A549 (cell line): ENCODE results near the gene ADK. TPM values are rescaled to one million over a fixed set of nuclear protein-coding genes. Genes with fewer than 3 reads are reported as not detected.

ENCODE experiments used
- ATAC-seq, 2 experiments: fragments of 200-7000 bp in 1 of 2; fragments of >200 bp in 1 of 2; cut with Nextera tagmentation in 1 of 2; cut with Tn5 transposase in 1 of 2; 3 replicates each; pipeline versions ENCODE4 v1.8.0 to v1.9.1; 2018 to 2020; ENCODE audit warnings: mild to moderate bottlenecking in 1 of 2, moderate library complexity in 1 of 2
- CTCF ChIA-PET: fragments of 300-600 bp; sonication (Branson Sonifier 250); formaldehyde crosslinking; extraction: SDS; loops from one replicate; lab custom pipeline; 2021; ENCODE audit warnings: antibody characterized with exemption, inconsistent platforms; lab: Yijun Ruan, JAX
- POLR2A ChIA-PET: fragments of 350-600 bp; formaldehyde crosslinking; extraction: SDS; loops from one replicate; lab custom pipeline; 2021; ENCODE audit warnings: antibody characterized with exemption, inconsistent platforms; lab: Yijun Ruan, JAX
- DNase-seq, 2 experiments: peaks; one replicate each; pipeline versions ENCODE4 v3.0.0 to v3.0.0-alpha.2; 2011 to 2016; ENCODE audit warnings: low read depth in 1 of 2, low spot score in 1 of 2
- FAIRE-seq: peaks from 2 replicates; lab custom pipeline; 2011; peaks lifted over from hg19 to GRCh38; lab: Jason Lieb, UNC
- H3K27ac ChIP-seq, 2 experiments: fragments of >200 bp; sonication (Bioruptor Twin); formaldehyde crosslinking; 3 replicates each; pipeline ENCODE4 v1.5.1; 2016 to 2017
- H3K4me1 ChIP-seq: fragments of >200 bp; sonication (Bioruptor Twin); formaldehyde crosslinking; 3 replicates; pipeline ENCODE4 v1.6.1; 2016
- H3K4me2 ChIP-seq: fragments of >200 bp; sonication (Bioruptor Twin); formaldehyde crosslinking; 3 replicates; pipeline ENCODE4 v1.6.1; 2016
- H3K4me3 ChIP-seq: fragments of >200 bp; sonication (Bioruptor Twin); formaldehyde crosslinking; 3 replicates; pipeline ENCODE4 v1.5.1; 2016
- H3K9me3 ChIP-seq: fragments of >200 bp; sonication (Bioruptor Twin); formaldehyde crosslinking; 3 replicates; pipeline ENCODE4 v1.6.1; 2016
- CEBPB ChIP-seq, 2 experiments: fragments of >200 bp in 1 of 2; sonication (Bioruptor Twin) in 1 of 2; formaldehyde crosslinking in 1 of 2; IDR thresholded peaks; 2 replicates each; pipeline ENCODE4 v1.6.1; 2012 to 2016
- CHD2 ChIP-seq: fragments of 150-350 bp; IDR thresholded peaks from 2 replicates; pipeline ENCODE4 v1.6.1; 2014; ENCODE audit warnings: low read length; ENCODE audit not compliant: partially characterized antibody
- CHD4 ChIP-seq: fragments of 200-600 bp; sonication (generic); IDR thresholded peaks from 2 replicates; pipeline ENCODE4 v1.6.1; 2016; ENCODE audit warnings: antibody characterized with exemption, mild to moderate bottlenecking, borderline replicate concordance
- ESRRA ChIP-seq: fragments of 150-350 bp; IDR thresholded peaks from 2 replicates; pipeline ENCODE4 v1.6.1; 2014; ENCODE audit warnings: mild to moderate bottlenecking, low read length, borderline replicate concordance
- FOXS1 ChIP-seq: fragments of 250-450 bp; sonication (Bioruptor Pico); IDR thresholded peaks from 2 replicates; pipeline ENCODE4 v1.5.0; 2020; ENCODE audit warnings: mild to moderate bottlenecking, moderate library complexity
- HDAC2 ChIP-seq: fragments of 200-600 bp; sonication (generic); IDR thresholded peaks from 2 replicates; pipeline ENCODE4 v1.6.1; 2016
- HOXB13 ChIP-seq: fragments of 250-450 bp; sonication (Bioruptor Pico); IDR thresholded peaks from 2 replicates; pipeline ENCODE4 v1.5.0; 2020; ENCODE audit warnings: low read depth, mild to moderate bottlenecking, moderate library complexity
- JUNB ChIP-seq: fragments of >200 bp; sonication (Bioruptor Twin); formaldehyde crosslinking; IDR thresholded peaks from 2 replicates; pipeline ENCODE4 v1.6.1; 2016
- MAFK ChIP-seq: fragments of 450-650 bp; IDR thresholded peaks from 2 replicates; pipeline ENCODE4 v1.6.1; 2014; ENCODE audit not compliant: partially characterized antibody
- MAZ ChIP-seq: fragments of 150-350 bp; IDR thresholded peaks from 2 replicates; pipeline ENCODE4 v1.6.1; 2014; ENCODE audit warnings: antibody characterized with exemption, low read depth, low read length, borderline replicate concordance
- POLR2A ChIP-seq: IDR thresholded peaks from 2 replicates; pipeline ENCODE4 v1.6.1; 2012; ENCODE audit warnings: mild to moderate bottlenecking, low read length
- RNF2 ChIP-seq: fragments of 200-600 bp; sonication (generic); IDR thresholded peaks from 2 replicates; pipeline ENCODE4 v1.6.1; 2016; ENCODE audit warnings: low read depth, mild to moderate bottlenecking, antibody characterized with exemption, moderate library complexity, borderline replicate concordance
- SMC3 ChIP-seq: fragments of >200 bp; sonication (Bioruptor Twin); formaldehyde crosslinking; IDR thresholded peaks from 3 replicates; pipeline ENCODE4 v1.6.1; 2018; ENCODE audit warnings: inconsistent platforms
- SREBF2 ChIP-seq: fragments of 450-650 bp; IDR thresholded peaks from 2 replicates; pipeline ENCODE4 v1.6.1; 2014; ENCODE audit warnings: mild to moderate bottlenecking, moderate library complexity
- TP53 ChIP-seq: fragments of 250-450 bp; sonication (Bioruptor Pico); IDR thresholded peaks from 2 replicates; pipeline ENCODE4 v1.5.0; 2021; ENCODE audit warnings: mild to moderate bottlenecking, moderate library complexity
- ZC3H11A ChIP-seq: fragments of 450-650 bp; IDR thresholded peaks from 2 replicates; pipeline ENCODE4 v1.6.1; 2014; ENCODE audit warnings: antibody characterized with exemption, mild to moderate bottlenecking
- WGBS: methylation state at CpG from one replicate; pipeline ENCODE4 v1.1.6; 2017; ENCODE audit errors: missing lambda C conversion rate; 5-methylcytosine and 5-hydroxymethylcytosine counted together
- polyA plus RNA-seq, 4 experiments: library from polyadenylated mRNA; depleted of rRNA in 3 of 4; stranded (reverse); fragments of >200 nt; fragmentation: RNase III in 1 of 4; extraction: RNeasy Plus Mini Kit Qiagen cat#74134 plus additional on column Dnase treatment in 1 of 4; gene quantifications; 2 replicates in 3 of 4; 3 replicates in 1 of 4; pipeline ENCODE4 v1.2.3, GENCODE V29; 2011 to 2017
- TF ChIP-seq, protein P1 (sequence below): IDR thresholded peaks from 2 replicates; pipeline ENCODE4 v1.6.1; 2012
- TF ChIP-seq, protein P2 (sequence below): fragments of >200 bp; sonication (Bioruptor Twin); formaldehyde crosslinking; IDR thresholded peaks from 3 replicates; pipeline ENCODE4 v1.6.1; 2016
- TF ChIP-seq, protein P3 (sequence below): fragments of 200-600 bp; sonication (generic); IDR thresholded peaks from 2 replicates; pipeline ENCODE4 v1.6.1; 2016; ENCODE audit warnings: antibody characterized with exemption, mild to moderate bottlenecking, moderate library complexity
- TF ChIP-seq, protein P4 (sequence below): fragments of 250-450 bp; sonication (Bioruptor Pico); IDR thresholded peaks from 2 replicates; pipeline ENCODE4 v1.5.0; 2021; ENCODE audit warnings: mild to moderate bottlenecking, moderate library complexity, borderline replicate concordance
- TF ChIP-seq, protein P5 (sequence below): fragments of 450-650 bp; IDR thresholded peaks from 2 replicates; pipeline ENCODE4 v1.6.1; 2014; ENCODE audit warnings: antibody characterized with exemption

ADK gene
- polyA plus RNA-seq, 2 of the 4 experiments (the other 2 are of a cell fraction) = 35.8 to 40.7 TPM

DNA sequence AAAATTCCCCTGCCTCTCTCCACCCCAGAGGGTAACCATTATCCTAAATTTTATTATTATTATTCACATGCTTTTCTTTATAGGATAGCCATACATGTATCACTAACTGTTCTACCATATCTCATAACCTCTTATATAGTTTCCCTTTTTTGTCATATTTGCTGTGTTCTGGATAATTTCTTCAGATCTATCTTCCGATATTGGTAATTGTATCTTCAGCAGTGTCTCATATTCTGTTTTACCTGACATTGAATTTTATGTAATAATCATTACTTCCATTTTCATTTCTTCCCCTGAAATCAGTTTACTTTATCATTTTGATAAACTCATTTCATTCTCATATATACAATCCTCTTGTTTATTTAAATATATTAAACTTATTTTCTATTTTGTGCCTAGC, 273.5 kb downstream of the ADK start:
- ChIA-PET CTCF (no interaction called here), POLR2A (no interaction called here)
- no peak for TF ChIP-seq ESRRA
- TF ChIP-seq CHD4 = no peak
- no peak for TF ChIP-seq RNF2
- TF ChIP-seq HOXB13 (CRISPR knock-in tag) = no peak
- TF ChIP-seq, protein P1, sequence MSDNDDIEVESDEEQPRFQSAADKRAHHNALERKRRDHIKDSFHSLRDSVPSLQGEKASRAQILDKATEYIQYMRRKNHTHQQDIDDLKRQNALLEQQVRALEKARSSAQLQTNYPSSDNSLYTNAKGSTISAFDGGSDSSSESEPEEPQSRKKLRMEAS = no peak
- TF ChIP-seq, protein P2, sequence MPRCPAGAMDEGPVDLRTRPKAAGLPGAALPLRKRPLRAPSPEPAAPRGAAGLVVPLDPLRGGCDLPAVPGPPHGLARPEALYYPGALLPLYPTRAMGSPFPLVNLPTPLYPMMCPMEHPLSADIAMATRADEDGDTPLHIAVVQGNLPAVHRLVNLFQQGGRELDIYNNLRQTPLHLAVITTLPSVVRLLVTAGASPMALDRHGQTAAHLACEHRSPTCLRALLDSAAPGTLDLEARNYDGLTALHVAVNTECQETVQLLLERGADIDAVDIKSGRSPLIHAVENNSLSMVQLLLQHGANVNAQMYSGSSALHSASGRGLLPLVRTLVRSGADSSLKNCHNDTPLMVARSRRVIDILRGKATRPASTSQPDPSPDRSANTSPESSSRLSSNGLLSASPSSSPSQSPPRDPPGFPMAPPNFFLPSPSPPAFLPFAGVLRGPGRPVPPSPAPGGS = no peak
- TF ChIP-seq HDAC2 = no peak
- no peak for ATAC-seq
- 94% methylated on average over 1 of the region's 1 CpG for WGBS
- H3K4me3 ChIP-seq = no peak overlapping the region
- DNase-seq = no peak
- no peaks in the 10 kb centered on the region for H3K4me1 ChIP-seq
- H3K9me3 ChIP-seq = no peaks in the 10 kb centered on the region
- no peak for FAIRE-seq
- H3K27ac ChIP-seq = no peak overlapping the region
- no peak overlapping the region for H3K4me2 ChIP-seq

DNA sequence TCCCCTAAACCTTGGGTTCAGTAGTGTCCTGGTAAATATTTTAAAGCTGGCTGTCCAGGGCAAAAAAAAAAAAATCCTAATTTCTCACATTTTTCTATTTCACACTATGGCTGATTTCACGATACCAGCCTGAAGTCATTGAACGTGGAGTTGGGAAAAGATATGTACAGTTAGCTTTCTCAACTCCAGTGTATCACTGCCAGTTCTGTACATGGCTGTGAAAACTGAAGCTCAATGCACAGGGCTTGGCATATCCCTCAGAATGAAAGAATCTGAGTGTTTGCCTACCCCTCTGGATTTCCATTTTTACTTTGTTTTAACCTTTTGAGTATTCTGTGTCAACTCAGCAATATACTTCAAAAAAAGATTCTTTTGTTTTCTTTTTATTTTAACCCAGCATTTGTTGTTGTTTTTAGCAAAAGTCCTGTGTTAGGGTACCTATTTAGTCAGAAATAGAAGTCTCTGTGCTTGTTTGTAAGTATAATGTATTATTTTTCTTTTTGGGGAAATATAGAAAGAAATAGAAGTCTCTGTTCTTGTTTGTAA, 274.5 kb downstream of the ADK start:
- POLR2A ChIA-PET = no interaction called here
- WGBS = 96% methylated on average over 2 of the region's 2 CpGs
- no peak overlapping the region for H3K4me2 ChIP-seq
- H3K27ac ChIP-seq = no peak overlapping the region
- FAIRE-seq (no peak), DNase-seq (no peak), ATAC-seq (no peak)
- CTCF ChIA-PET = no interaction called here
- no peaks in the 10 kb centered on the region for H3K9me3 ChIP-seq
- H3K4me3 ChIP-seq = no peak overlapping the region
- TF ChIP-seq MAFK = peak; percentile 52
- no peak for TF ChIP-seq CEBPB (IDR thresholded peaks at IDR 0.05)
- TF ChIP-seq, protein P1 = no peak
- TF ChIP-seq, protein P3, sequence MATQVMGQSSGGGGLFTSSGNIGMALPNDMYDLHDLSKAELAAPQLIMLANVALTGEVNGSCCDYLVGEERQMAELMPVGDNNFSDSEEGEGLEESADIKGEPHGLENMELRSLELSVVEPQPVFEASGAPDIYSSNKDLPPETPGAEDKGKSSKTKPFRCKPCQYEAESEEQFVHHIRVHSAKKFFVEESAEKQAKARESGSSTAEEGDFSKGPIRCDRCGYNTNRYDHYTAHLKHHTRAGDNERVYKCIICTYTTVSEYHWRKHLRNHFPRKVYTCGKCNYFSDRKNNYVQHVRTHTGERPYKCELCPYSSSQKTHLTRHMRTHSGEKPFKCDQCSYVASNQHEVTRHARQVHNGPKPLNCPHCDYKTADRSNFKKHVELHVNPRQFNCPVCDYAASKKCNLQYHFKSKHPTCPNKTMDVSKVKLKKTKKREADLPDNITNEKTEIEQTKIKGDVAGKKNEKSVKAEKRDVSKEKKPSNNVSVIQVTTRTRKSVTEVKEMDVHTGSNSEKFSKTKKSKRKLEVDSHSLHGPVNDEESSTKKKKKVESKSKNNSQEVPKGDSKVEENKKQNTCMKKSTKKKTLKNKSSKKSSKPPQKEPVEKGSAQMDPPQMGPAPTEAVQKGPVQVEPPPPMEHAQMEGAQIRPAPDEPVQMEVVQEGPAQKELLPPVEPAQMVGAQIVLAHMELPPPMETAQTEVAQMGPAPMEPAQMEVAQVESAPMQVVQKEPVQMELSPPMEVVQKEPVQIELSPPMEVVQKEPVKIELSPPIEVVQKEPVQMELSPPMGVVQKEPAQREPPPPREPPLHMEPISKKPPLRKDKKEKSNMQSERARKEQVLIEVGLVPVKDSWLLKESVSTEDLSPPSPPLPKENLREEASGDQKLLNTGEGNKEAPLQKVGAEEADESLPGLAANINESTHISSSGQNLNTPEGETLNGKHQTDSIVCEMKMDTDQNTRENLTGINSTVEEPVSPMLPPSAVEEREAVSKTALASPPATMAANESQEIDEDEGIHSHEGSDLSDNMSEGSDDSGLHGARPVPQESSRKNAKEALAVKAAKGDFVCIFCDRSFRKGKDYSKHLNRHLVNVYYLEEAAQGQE = no peak
- H3K4me1 ChIP-seq = no peaks in the 10 kb centered on the region

DNA sequence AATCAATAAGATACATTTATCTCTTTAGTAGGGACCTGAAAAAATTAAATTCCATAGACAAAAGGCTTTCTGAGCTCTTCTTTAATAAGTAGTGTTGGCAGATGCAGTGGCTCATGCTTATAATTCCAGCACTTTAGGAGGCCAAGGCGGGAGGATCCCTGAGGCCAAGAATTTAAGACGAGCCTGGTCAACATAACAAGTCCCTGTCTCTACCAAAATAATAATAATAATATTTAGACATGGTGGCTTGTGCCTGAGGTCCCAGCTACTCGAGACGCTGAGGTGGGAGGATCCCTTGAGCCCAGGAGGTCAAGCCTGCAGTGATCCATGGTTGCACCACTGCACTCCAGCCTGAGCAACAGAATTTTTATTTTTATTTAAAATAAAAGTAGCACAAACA, 280.8 kb downstream of the ADK start:
- Histone ChIP-seq H3K4me1 (peaks cover 18% of the 10 kb centered on the region), H3K4me3 (no peak overlapping the region), H3K9me3 (no peaks in the 10 kb centered on the region), H3K27ac (no peak overlapping the region), H3K4me2 (no peak overlapping the region)
- 92% methylated on average over 4 of the region's 4 CpGs for WGBS
- POLR2A ChIA-PET = no interaction called here
- ATAC-seq = no peak
- CTCF ChIA-PET = interaction anchor here (1.1 kb wide), 1 partner anchor 63 kb away, joined by 3 read pairs; no protein-coding TSS in a partner anchor
- DNase-seq = no peak
- FAIRE-seq = no peak
- TF ChIP-seq ESRRA (no peak), ZC3H11A (no peak), CHD4 (no peak), CHD2 (no peak), JUNB (no peak), MAZ (no peak), SREBF2 (no peak), FOXS1 (CRISPR knock-in tag) (no peak), SMC3 (no peak), POLR2A (no peak), TP53 (CRISPR knock-in tag) (no peak)
- TF ChIP-seq, protein P4, sequence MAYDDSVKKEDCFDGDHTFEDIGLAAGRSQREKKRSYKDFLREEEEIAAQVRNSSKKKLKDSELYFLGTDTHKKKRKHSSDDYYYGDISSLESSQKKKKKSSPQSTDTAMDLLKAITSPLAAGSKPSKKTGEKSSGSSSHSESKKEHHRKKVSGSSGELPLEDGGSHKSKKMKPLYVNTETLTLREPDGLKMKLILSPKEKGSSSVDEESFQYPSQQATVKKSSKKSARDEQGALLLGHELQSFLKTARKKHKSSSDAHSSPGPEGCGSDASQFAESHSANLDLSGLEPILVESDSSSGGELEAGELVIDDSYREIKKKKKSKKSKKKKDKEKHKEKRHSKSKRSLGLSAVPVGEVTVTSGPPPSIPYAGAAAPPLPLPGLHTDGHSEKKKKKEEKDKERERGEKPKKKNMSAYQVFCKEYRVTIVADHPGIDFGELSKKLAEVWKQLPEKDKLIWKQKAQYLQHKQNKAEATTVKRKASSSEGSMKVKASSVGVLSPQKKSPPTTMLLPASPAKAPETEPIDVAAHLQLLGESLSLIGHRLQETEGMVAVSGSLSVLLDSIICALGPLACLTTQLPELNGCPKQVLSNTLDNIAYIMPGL (CRISPR knock-in tag) = no peak
- TF ChIP-seq, protein P2 = no peak
- TF ChIP-seq, protein P5, sequence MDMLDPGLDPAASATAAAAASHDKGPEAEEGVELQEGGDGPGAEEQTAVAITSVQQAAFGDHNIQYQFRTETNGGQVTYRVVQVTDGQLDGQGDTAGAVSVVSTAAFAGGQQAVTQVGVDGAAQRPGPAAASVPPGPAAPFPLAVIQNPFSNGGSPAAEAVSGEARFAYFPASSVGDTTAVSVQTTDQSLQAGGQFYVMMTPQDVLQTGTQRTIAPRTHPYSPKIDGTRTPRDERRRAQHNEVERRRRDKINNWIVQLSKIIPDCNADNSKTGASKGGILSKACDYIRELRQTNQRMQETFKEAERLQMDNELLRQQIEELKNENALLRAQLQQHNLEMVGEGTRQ = no peak
